Activated CD4-positive, alpha-beta T cell treated with anti-CD3 and anti-CD28 coated beads, Interleukin-2, Interleukin-4, amounts not matched to agents 100 ng/mL and 50 ng/mL, durations not matched to agents 16 hours and 8 hours (primary cell): ENCODE measurements around the gene HOXB6.

Source experiments
- DNase-seq: peaks from one replicate; pipeline ENCODE4 v3.0.0-alpha.2; 2020; ENCODE audit warnings: low spot score

The HOXB6 gene

DNA sequence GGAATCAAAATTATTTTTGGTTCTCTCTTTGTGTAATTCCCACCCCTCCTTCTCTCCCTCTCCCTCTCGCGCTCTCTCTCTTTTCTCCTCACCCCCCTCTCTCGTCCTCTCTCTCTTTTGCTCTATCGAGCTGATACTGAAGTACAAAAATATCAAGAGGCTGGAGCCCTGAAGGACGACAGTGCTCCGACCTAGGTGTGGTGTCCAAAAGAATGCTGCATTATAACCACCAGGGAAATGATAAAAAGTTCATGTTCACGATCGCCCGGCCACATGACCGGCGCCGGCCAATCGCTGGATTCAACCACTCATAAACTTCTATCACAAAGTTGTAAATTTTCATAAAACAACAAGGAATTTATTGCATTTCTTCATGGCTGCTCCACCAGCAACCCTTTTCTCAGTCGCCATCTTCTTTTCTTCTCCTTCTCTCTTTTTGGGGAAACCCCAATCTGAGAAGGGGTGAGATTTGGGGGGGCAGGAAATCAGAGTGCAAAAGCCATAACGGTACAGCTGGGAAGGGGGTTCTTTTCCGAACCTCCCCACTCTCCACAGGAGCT lies at the start of gene HOXB6:
Gene HOXB6 (minus strand): TSS at position 217 of the 560 bp plus-strand sequence. CDS start 6,836 bp downstream, outside the sequence.
- no peak for DNase-seq

DNA sequence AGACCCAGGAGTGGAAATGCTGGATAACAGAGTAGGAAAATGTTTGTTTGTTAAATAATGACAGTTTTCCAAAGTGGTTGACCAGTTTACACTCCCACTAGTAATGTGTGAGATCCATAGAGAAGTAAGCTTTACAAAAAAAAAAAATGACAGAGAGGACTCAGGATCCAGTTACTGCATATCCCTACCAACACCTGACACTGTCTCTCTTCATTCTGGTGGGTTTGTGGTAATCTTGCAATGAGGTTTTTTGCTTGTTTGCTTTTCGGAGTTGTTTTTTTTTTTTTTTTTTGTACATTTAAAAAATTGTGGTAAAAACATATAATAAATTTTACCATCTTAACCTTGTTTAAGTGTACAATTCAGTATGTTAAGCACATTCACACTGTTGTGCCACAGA lies 45.0 kb upstream of the HOXB6 start:
- no peak for DNase-seq

DNA sequence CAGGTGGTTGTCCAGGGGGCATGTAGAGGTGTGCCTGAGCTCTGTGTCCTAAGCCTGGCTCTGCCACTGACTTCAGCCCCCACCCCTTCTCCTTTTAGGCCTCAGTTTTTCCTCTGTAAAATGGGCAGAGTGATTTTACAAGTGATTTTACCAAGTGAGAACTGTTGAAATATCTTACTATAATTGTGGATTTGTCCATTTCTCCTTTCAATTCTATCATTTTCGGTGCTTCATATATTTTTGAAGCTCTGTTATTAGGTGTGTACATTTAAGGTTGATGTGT lies 43.1 kb upstream of the HOXB6 start:
- DNase-seq = no peak

- DNase-seq = no peak
Observed at GRCh38 chr17:48647103-48647962, 42.5 kb upstream of the HOXB6 start.

DNA sequence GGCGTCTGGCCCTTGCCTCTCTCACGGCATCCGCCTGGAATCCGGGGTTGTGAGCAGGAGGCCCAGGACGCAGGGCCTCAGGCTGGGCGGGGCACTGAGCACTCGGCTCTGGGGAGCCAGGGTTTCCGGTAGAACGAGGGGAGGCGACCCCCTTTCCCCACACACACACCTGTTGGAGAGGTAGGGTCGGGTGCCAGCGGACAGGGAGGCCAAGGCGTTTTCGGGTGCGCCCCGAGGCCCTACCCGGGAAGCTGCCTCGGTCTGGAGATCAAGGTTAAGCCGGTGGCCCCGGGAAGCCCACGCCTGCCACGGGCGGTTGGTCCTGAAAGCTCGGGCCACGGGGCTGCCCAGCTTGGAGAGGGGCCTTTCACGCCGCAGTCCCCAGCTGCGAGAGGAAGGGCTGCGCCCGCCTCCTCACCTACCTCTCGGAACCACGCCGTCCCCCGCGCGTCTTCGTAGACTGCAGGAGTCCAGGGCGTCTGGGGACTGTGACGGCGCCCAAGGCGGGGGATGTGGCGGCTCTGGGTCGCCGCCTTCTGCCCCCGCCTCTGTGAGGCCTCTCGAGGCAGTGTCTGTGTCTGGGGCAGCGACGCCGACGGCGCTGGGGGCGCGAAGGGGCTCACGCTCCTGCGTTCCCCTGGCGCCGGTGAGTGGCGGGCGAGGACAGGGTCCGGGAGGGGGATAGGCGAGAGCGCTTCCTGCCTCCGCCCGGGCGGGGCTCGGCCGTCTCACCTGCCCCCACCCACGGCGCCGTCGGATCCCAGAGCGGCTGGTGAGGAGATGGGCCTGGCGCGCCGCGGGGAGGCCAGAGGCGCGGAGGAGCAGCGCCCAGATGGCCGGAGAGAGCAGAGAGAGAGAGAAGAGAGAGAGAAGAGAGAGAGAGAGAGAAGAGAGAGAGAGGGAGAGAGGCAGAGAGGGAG lies 41.7 kb upstream of the HOXB6 start:
- no peak for DNase-seq

DNA sequence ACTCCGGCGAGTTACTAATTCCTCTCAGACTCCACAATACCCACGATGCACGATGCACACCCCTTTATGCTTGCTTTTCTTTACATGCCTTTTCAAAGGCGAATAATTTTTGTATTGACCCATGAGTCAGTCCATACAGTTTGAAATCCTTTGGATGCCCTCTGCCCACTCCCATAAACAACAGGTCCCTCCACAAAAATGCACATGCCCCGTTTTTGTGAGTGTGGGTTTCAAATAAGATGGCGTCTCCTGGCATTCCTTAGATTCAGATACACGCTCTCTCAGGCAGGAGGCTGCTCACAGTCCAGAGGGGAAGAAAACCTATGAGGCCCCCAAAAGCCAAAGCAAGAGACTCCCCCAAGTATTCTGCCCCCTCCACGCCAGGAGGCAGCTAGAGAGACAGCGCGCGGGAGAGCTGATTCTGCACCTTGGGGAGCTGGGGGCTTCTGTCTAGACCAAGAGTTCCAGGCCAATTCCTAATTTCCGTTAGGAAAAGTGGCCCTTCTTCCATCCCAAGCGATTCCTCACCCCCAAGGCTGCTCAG lies 40.9 kb upstream of the HOXB6 start:
- DNase-seq = no peak

DNA sequence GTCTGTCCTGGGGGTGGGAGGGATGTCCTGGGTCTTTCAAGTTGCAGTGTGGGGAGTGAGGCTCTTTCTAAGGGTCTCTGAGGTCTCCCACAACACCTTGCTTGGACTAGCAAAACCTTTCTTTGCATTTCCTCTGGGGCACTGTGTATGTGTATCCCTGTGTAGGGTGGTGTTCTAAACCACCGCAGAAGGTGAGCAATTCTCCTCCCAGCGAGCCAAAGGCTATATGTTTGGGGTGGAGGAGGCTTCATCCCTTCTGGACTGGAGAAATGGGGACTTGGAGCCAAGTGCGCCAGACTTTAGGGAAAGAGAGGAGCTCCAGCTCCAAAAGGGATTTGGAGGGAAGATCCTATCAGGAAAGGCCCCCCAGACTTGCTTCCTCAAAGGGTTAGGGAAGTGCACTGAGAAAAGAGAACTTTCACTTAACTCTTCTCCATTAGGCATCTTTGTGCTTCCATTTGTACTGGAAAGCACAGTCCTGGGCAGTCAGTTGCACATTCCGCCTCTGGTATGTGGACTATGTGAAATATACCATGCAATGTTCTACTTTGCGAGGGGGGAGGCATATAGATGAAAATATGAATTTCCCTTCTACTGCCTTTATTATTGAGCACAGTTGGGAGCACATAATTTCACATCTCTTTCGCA lies 40.2 kb upstream of the HOXB6 start:
- no peak for DNase-seq

- DNase-seq = no peak
Observed at GRCh38 chr17:48644159-48644558, 39.4 kb upstream of the HOXB6 start.

GRCh38 chr17:48643697-48644012 lies 38.9 kb upstream of the HOXB6 start:
- no peak for DNase-seq

- no peak for DNase-seq
Observed at GRCh38 chr17:48642843-48643696, 38.3 kb upstream of the HOXB6 start.

GRCh38 chr17:48642059-48642842 lies 37.5 kb upstream of the HOXB6 start:
- DNase-seq = no peak

GRCh38 chr17:48641541-48642058 lies 36.8 kb upstream of the HOXB6 start:
- DNase-seq = no peak

GRCh38 chr17:48640858-48641180 lies 36.0 kb upstream of the HOXB6 start:
- no peak for DNase-seq

DNA sequence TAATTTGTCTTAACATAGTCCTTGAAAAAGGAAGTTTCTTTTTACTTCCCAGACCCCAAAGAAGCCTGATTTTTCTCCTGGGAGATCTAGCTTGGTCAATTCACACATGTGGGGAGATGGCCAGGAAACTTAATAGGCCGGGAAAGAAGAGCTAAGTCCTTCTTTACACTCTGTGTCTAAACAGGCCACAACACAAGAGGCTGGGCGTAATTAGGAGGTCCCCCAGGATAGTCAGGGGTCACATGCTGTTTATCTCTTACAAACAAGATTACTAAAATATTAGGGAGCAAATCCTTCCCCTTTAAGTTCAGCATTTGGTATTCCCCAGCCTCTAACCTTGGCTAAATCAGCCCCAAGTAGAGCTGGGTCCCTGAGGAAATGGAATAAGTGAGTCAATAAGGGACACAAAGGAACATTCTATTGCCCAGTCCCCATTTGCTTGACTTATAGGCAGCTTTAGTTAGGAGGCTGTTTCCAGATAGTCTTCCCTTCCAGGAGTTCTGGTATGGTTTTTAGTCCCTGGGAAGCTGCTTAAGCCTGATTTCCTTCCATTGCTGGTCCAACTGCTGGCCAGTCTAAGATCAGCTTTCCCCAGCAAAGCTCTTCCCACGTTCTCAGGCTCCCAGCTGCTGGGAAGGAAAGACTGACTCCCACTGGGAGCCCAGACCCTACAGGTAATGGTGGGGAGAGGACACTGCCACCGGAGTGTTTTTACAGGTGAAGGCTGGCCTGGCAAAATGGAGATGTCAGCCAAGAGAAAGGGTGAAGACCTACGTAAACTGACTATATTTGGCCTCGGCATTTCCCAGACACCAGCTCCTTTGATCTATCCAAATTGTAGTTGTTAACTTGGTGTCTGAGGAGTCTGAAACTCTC lies 35.4 kb upstream of the HOXB6 start:
- no peak for DNase-seq

DNA sequence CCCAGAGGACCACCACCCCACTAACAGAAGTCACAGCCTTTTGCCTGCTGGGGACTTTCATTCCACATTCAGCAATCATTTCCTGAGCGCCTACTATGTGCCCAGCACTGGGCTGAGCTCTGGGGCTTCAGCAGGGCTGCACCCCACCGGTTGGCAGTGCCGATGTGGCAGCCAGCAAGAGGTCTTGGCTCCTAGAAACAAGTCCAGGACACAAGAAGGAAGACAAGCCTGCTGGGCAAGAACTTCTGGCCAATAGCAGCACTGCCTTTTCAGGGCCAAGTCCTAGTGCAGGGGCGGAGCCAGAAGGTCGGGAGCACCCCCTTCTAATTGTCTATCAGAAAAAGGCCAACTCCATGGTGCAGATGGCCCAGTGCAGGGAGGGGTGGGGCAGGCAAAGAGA lies 34.4 kb upstream of the HOXB6 start:
- no peak for DNase-seq

DNA sequence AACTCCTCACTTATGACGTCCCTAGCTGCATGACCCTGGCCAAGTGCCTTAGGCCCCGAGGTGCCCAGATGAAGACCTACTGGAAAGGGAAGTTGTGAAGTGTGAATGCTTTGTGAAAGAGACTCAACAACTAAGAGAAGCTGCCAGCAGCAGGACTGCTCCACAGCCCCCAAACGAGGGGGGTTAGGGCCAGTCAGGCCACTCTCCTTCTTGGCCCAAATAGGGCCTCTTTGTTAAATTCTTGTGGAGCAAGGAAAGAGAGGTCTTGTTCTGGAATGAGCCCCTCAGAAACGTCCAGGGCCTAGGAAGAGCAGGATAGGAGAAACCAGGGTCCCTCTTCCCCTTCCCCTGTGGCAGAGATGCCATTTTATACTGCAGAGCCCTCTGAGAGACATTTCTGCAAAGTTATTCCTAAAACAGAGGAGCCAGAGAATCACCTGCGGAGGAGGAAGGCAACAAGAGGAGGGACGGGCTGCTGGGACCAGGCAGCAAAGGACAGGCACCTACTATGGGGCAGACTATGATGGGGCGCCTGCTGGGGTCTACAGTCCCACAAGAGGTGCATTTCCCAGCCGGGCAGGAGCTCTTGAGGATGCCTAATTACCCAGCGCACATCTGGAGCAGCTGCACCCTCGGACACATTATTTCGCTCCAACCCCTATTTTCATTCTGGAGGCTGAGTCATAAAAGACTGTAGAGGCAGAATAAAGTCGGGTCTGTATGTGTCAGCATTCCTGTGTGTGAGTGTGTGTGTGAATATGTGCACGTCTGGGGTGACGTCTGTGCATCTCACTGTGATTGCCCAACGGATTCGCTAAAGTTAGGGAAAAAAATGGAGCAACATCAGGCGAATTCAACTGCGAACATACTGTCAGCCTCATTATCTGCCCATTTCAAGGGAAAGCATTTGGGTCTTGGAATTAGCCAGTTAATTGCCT lies 32.8 kb upstream of the HOXB6 start:
- DNase-seq = no peak

DNA sequence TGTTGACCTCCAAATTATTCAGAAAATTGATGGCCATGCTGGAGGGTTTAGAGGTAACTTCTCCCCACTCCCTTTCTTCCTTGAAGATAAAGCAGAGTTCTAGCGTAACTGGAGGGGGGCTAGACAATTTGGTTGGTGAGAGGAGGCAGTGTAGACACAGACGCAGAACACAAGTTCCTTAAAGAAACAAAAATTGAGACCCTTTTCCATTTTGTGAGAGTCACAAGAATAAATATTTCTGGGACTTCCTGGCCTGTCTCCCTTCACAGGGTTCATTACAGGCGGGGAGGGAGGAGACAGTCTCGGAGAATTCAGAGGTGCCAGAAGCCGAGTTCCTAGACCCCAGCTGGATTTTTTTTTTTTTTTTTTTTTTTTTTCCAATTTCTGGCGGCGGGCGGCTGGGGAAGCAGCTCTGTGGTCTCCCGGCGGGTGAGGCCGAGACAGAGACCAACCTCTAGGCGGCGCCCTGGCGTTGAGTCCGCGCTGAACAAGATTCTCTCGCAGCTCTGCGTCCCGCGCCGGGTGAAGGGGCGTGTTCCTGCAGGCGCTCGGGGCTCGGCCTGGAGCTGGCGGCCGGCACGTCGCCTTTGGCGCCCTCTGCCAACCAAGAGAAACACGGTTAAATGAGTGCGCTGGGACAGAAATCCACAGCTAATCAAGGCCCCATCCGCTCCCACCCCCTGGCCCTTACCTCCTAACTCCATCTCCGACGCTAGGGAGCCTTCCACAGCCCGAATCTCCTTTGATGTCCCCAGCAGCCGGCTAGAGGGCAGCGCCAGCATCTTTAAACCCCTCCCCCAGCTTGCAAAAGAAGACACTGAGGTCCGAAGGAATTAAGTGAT lies 31.6 kb upstream of the HOXB6 start:
- DNase-seq = peak; percentile 83
